Ishikawa (cell line): ENCODE results near the gene TREX2.

ENCODE experiments used
- CEBPB ChIP-seq: IDR thresholded peaks from 2 replicates; pipeline ENCODE4 v1.6.1; 2012
- CREB1 ChIP-seq: IDR thresholded peaks from 2 replicates; pipeline ENCODE4 v1.6.1; 2012; ENCODE audit warnings: low read depth
- EGR1 ChIP-seq: IDR thresholded peaks from 2 replicates; pipeline ENCODE4 v1.6.1; 2012
- EP300 ChIP-seq: IDR thresholded peaks from 2 replicates; pipeline ENCODE4 v1.6.1; 2012; ENCODE audit warnings: borderline replicate concordance
- FOXM1 ChIP-seq: IDR thresholded peaks from 2 replicates; pipeline ENCODE4 v1.6.1; 2012; ENCODE audit warnings: low read depth, borderline replicate concordance
- NFIC ChIP-seq: IDR thresholded peaks from 2 replicates; pipeline ENCODE4 v1.6.1; 2012
- RAD21 ChIP-seq: IDR thresholded peaks from 2 replicates; pipeline ENCODE4 v1.6.1; 2012; ENCODE audit warnings: low read depth
- TAF1 ChIP-seq: IDR thresholded peaks from 2 replicates; pipeline ENCODE4 v1.6.1; 2012; ENCODE audit warnings: low read depth, mild to moderate bottlenecking
- TCF12 ChIP-seq: IDR thresholded peaks from 2 replicates; pipeline ENCODE4 v1.6.1; 2012; ENCODE audit warnings: low read depth
- TEAD4 ChIP-seq: IDR thresholded peaks from 2 replicates; pipeline ENCODE4 v1.6.1; 2012
- YY1 ChIP-seq: IDR thresholded peaks from 2 replicates; pipeline ENCODE4 v1.6.1; 2012; ENCODE audit warnings: low read depth
- ZBTB7A ChIP-seq: IDR thresholded peaks from 2 replicates; pipeline ENCODE4 v1.6.1; 2012; ENCODE audit warnings: low read depth
- TF ChIP-seq, protein P1 (sequence below): IDR thresholded peaks from 2 replicates; pipeline ENCODE4 v1.6.1; 2012
- TF ChIP-seq, protein P2 (sequence below): IDR thresholded peaks from 2 replicates; pipeline ENCODE4 v1.6.1; 2012; ENCODE audit warnings: low read depth, mild to moderate bottlenecking
- TF ChIP-seq, protein P3 (sequence below): IDR thresholded peaks from 2 replicates; pipeline ENCODE4 v1.6.1; 2012

The TREX2 gene

DNA sequence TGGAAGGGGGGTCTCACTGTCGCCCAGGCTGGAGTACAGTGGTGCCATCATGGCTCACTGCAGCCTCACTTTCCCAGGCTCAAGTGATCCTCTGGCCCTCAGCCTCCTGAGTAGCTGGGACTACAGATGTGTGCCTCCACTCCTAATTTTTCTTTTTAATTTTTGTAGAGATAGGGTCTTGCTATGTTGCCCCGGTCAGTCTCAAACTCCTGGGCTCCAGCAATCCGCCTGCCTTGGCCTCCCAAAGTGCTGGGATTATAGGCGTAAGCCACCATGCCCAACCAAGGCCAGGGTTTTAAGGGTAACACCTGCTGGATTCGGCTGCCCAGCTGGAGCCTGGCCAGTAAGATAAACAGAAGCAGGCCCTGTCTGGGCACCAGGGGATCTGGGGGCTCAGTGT lies 3.4 kb downstream of the TREX2 start:
- TF ChIP-seq TCF12, result no peak
- no peak for TF ChIP-seq CREB1
- no peak for TF ChIP-seq EP300
- TF ChIP-seq, protein P1, sequence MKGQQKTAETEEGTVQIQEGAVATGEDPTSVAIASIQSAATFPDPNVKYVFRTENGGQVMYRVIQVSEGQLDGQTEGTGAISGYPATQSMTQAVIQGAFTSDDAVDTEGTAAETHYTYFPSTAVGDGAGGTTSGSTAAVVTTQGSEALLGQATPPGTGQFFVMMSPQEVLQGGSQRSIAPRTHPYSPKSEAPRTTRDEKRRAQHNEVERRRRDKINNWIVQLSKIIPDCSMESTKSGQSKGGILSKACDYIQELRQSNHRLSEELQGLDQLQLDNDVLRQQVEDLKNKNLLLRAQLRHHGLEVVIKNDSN, result no peak
- TF ChIP-seq FOXM1, result no peak
- TF ChIP-seq NFIC, result no peak
- TF ChIP-seq TEAD4, result no peak
- TF ChIP-seq RAD21, result no peak
- TF ChIP-seq EGR1, result no peak
- no peak for TF ChIP-seq CEBPB
- no peak for TF ChIP-seq TAF1
- TF ChIP-seq, protein P2, sequence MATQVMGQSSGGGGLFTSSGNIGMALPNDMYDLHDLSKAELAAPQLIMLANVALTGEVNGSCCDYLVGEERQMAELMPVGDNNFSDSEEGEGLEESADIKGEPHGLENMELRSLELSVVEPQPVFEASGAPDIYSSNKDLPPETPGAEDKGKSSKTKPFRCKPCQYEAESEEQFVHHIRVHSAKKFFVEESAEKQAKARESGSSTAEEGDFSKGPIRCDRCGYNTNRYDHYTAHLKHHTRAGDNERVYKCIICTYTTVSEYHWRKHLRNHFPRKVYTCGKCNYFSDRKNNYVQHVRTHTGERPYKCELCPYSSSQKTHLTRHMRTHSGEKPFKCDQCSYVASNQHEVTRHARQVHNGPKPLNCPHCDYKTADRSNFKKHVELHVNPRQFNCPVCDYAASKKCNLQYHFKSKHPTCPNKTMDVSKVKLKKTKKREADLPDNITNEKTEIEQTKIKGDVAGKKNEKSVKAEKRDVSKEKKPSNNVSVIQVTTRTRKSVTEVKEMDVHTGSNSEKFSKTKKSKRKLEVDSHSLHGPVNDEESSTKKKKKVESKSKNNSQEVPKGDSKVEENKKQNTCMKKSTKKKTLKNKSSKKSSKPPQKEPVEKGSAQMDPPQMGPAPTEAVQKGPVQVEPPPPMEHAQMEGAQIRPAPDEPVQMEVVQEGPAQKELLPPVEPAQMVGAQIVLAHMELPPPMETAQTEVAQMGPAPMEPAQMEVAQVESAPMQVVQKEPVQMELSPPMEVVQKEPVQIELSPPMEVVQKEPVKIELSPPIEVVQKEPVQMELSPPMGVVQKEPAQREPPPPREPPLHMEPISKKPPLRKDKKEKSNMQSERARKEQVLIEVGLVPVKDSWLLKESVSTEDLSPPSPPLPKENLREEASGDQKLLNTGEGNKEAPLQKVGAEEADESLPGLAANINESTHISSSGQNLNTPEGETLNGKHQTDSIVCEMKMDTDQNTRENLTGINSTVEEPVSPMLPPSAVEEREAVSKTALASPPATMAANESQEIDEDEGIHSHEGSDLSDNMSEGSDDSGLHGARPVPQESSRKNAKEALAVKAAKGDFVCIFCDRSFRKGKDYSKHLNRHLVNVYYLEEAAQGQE, result no peak
- TF ChIP-seq, protein P3, sequence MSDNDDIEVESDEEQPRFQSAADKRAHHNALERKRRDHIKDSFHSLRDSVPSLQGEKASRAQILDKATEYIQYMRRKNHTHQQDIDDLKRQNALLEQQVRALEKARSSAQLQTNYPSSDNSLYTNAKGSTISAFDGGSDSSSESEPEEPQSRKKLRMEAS, result no peak
- TF ChIP-seq ZBTB7A, result no peak
- TF ChIP-seq YY1, result no peak

DNA sequence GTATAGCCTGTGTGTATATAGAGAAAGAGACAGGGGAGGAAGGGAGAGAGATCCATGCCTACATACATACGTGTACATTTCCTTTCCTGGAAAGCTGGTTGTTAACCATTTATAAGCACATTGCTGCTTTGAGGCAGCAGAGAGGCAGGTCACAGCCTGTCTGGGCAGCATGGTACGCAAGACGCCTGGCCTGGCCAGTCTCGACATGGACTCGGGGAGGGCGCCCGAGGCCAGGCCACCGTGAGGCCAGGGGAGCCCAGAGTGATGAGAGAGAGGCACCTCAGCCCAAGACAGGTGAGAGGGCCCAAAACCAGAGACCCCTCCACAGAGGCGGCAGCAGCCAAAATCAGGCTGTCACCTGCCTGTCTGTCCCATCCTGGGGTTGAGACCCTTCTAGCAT lies 3.9 kb downstream of the TREX2 start:
- TF ChIP-seq TCF12, result no peak
- TF ChIP-seq, protein P3, result no peak
- TF ChIP-seq FOXM1, result no peak
- TF ChIP-seq, protein P1, result no peak

DNA sequence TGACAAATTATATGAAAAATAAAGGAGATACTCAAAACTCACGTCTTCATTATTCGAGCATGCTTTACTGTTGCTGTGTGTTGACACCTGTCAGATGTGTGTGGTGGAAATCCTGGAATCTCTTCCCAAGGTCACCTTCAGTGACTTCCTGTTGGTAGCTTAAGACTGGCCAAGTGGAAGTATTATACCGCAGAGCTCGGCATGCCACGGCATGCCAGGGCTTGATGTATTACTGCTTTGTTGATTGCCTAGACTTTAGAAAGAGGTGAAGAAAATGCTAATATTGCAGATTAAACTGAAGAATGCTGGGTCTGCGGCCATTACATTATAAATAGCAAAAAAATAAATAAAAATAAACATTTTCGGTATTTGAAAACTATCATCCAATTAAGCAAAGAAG lies 4.6 kb downstream of the TREX2 start:
- TF ChIP-seq FOXM1 (no peak), TEAD4 (no peak), CREB1 (no peak), EGR1 (no peak), NFIC (no peak), YY1 (no peak), CEBPB (no peak), RAD21 (no peak), ZBTB7A (no peak), TCF12 (no peak), EP300 (no peak), TAF1 (no peak)
- TF ChIP-seq, protein P3, result no peak
- TF ChIP-seq, protein P1, result no peak
- TF ChIP-seq, protein P2, result no peak

DNA sequence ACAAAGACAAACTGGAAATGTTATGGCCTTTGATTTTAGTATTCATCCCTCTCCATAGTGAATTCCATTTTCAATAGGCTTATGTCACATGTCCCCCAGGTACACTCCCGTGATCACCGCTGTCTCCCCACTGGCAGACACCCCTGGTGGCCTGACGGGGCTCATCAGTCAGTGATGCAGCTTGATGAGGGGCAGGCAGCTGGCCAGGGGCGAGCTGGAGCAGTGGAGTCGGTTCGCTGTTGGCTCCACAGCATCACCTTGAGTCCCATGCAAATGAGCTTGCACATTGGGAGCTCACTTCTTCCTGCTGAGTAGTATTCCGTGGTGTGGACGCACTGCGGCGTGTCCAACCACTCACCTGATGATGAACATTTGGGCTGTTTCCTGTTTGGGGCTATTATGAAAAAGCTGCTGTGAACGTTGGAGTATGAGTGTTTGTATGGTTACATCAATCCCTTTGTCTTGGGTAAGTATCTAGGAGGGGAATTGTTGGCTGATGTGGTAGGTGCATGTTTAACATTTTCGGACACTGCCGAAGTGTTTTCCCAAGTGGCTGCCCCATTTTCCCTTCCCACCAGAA lies 5.2 kb downstream of the TREX2 start:
- TF ChIP-seq EP300 (no peak), CREB1 (no peak)

DNA sequence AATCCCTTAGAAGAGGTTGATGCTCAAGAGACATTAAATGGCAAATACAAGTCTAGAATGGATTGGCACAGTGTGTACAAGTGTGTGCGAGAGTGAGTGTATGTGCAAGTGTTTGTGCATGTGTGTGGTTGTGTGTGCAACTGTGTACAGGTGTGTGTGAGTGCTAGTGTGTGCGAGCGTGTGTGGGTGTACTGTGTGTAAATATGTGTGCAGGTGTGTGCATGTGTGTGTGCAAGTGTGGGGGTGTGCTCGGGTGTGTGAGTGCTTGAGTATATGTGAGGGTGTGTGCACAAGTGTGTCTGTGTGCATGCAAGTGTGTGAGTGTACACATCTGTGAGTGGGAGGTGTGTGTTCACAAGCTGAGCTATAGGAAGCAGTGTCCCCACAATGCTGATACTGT lies 5.9 kb downstream of the TREX2 start:
- no peak for TF ChIP-seq RAD21
- no peak for TF ChIP-seq ZBTB7A
- TF ChIP-seq CREB1, result no peak

DNA sequence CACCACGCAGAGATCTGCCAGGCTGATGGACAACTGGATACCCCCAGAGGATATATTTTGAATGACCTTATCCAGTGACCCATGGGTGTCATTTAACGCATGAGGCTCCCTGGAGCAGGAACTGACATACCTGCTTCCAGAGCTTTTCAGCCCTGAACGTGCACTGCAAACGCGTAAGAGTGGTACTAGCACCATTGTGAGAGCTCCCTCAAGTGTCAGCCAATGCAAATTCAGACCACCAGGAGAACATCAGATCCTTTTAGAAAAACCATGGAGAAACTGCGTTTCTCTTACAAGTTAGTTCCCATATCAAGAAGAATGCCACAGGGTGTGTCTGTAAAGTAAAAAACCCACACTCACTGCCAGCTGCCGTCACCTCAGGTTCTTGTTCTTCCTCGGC lies 7.3 kb downstream of the TREX2 start:
- peak; percentile 62 for TF ChIP-seq RAD21
- TF ChIP-seq ZBTB7A, result no peak
